Head of caudate nucleus (tissue), 42 donors: Measurements from ENCODE around the gene GSDMA.

ENCODE experiments used
- DNase-seq, 42 donors: peaks; one replicate each; pipeline versions ENCODE4 v3.0.0 to v3.0.0-alpha.2; 2020 to 2021; ENCODE audit warnings: mixed read lengths in 7 of 42
- intact Hi-C: fragments of 100-400 bp; cut with DNase I; formaldehyde crosslinking; loops from one replicate; pipeline ENCODE4 v1.15.0; 2022

GSDMA gene

GRCh38 chr17:40014375-40014980 lies 51.7 kb downstream of the GSDMA start:
- intact Hi-C loops, result loop anchor here (10.0 kb wide), 2 partner anchors 70 to 180 kb away; no protein-coding TSS in a partner anchor
- DNase-seq, result no peak

- intact Hi-C loops, result loop anchor here (10.0 kb wide), 2 partner anchors 70 to 180 kb away; no protein-coding TSS in a partner anchor
- DNase-seq, result no peak
Measured at GRCh38 chr17:40015005-40015997, 52.5 kb downstream of the GSDMA start, which contains the start of gene CSF3. Gene CSF3, plus strand, starts transcription at chr17:40015440. Its CDS starts 35 bp downstream, at chr17:40015475.

GRCh38 chr17:40015998-40016985 lies 53.5 kb downstream of the GSDMA start:
- intact Hi-C loops, result loop anchor here (10.0 kb wide), 2 partner anchors 69 to 179 kb away; no protein-coding TSS in a partner anchor
- DNase-seq, result no peak

GRCh38 chr17:40017422-40018080 lies 54.7 kb downstream of the GSDMA start:
- no peak for DNase-seq
- intact Hi-C loops, result loop anchor here (10.0 kb wide), 2 partner anchors 67 to 177 kb away; no protein-coding TSS in a partner anchor

- intact Hi-C loops, result loop anchor here (10.0 kb wide), 2 partner anchors 66 to 176 kb away; no protein-coding TSS in a partner anchor
- DNase-seq, result peak in 2 of 42 donors; percentile 4 to 5
Measured at GRCh38 chr17:40018211-40019121, 55.7 kb downstream of the GSDMA start.

- intact Hi-C loops, result loop anchor here (10.0 kb wide), 2 partner anchors 65 to 175 kb away; no protein-coding TSS in a partner anchor
- DNase-seq, result no peak
Measured at GRCh38 chr17:40019140-40019991, 56.6 kb downstream of the GSDMA start.

GRCh38 chr17:40020146-40020545 lies 57.3 kb downstream of the GSDMA start:
- intact Hi-C loops, result no loop called here
- DNase-seq, result no peak

GRCh38 chr17:40021451-40021971 lies 58.7 kb downstream of the GSDMA start:
- intact Hi-C loops, result no loop called here
- DNase-seq, result no peak

- intact Hi-C loops, result no loop called here
- DNase-seq, result no peak
Measured at GRCh38 chr17:40022497-40022896, 59.7 kb downstream of the GSDMA start.

- DNase-seq, result no peak
- intact Hi-C loops, result no loop called here
Measured at GRCh38 chr17:40022961-40023541, 60.2 kb downstream of the GSDMA start.

- no peak for DNase-seq
- intact Hi-C loops, result no loop called here
Measured at GRCh38 chr17:40023590-40024292, 60.9 kb downstream of the GSDMA start.

- intact Hi-C loops, result no loop called here
- no peak for DNase-seq
Measured at GRCh38 chr17:40024901-40025300, 62.1 kb downstream of the GSDMA start.

GRCh38 chr17:40025559-40025958 lies 62.8 kb downstream of the GSDMA start:
- DNase-seq, result no peak
- intact Hi-C loops, result no loop called here

- intact Hi-C loops, result no loop called here
Measured at GRCh38 chr17:40025991-40026815, 63.4 kb downstream of the GSDMA start.

More at GRCh38 chr17:40025991-40026815, 63.4 kb downstream of the GSDMA start:
- DNase-seq, result no peak
